Activated gamma-delta T cell treated with Interleukin-2 at 50 U/mL for 16 hours (primary cell): ENCODE results near the gene TFPI.
"Not testable (repeated sequence)": the region's sequence is repeated elsewhere in the genome, so short reads cannot be mapped to it uniquely, and the experiment has no call there.

ENCODE experiments used
- DNase-seq: peaks from one replicate; pipeline ENCODE4 v3.0.0-alpha.2; 2020

The TFPI gene

DNA sequence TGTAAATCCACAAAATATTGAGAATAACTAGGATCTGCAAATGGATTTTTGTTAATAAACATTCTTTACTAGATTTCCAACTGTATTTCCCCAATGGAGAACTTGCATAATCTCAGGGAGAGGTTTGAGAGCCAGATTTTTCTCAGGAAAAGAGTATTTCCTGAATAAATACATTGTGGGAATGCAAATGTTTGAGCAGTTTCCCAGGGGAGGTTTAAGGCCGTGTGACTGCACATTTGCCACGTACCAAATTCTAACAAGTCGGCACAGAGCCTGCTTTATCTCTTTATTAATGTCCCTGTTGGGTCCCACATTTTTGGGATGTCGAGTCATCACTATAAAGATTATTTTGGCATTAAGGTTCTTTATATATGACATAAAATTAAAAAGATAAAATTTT, 27.0 kb downstream of the TFPI start:
- DNase-seq = no peak

DNA sequence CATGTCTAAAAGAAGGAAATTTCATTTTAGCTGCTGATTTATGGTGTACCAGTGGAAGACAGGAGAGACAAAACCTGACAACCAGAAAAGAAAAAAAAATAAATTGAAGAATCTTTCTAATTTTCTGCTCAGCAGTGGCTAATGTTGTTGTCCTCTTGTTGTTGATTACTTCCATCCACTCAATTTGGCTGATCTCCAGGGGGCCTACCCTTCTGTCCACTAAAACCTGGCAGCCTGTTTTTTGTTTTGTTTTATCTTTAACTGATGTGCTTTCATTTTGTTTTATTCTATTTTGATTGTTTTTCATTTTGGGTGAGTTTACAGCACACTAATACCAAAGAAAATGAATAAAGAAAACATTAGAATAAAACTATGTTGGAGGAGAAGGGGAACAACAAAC, 27.4 kb downstream of the TFPI start:
- DNase-seq = no peak

DNA sequence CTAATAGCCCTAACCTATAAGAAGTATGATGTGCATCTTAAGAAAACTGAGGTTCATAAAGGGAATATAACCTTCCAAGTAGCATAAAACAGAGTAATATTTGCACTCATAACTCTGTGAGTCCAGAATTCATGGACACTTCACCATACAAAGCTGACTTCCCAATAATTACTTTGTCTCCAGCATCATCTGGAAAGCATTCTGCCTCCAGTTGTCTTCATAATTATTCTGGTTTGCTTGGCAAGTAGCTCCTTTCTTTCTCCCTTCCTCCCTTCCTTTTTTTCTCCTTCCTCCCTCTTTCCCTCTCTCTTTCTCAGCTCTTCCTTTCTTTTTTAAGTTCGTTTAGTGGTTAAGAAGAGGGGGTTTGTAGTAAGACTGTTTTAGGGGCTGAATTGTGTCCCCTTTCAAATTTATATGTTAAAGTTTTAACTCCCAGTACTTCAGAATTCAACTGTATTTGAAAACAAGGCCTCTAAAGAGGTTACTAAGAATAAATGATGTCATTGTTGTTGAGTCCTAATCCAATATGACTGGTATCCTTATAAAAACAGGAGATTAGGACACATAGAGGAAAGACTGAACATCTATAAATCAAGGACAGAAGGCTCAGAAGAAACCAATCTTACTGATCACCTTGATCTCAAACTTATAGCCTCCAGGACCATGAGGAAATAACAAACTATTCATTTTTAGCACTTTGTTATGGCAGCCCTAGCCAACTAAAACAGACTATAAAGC, 28.9 kb downstream of the TFPI start:
- no peak for DNase-seq

DNA sequence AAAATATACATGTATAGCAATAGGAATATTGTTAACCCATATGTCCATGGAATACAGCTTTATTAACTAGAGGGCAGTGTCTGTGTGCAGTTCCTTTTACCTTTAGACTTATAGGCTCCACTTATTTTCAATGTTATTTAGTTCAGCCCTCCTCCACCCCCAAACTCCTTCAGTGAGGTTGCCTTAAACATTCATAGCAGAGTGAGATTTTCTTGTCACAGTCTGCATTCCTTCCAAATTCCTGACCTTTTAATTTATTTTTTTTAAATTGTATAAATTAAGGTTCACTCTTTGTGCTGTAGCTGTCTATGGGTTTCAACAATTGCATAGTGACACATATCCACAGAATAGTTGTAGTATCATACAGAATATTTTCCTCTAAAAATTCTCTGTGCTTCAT, 30.9 kb downstream of the TFPI start:
- no peak for DNase-seq

DNA sequence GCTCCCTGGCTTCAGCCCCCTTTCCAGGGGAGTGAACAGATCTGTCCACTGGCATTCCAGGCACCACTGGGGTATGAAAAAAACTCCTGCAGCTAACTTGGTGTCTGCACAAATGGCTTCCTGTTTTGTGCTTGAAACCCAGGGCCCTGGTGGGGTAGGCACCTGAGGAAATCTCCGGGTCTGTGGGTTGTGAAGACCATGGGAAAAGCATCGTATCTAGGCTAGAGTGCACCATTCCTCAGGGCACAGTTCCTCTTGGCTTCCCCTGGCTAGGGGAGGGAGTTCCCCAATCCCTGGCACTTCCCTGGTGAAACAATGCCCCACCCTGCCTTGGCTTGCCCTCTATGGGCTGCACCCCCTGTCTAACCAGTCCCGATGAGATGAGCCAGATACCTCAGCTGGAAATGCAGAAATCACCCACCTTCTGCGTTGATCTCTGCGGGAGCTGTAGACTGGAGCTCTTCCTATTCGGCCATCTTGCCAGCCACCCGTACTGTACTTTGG, 34.1 kb downstream of the TFPI start:
- DNase-seq = no peak

DNA sequence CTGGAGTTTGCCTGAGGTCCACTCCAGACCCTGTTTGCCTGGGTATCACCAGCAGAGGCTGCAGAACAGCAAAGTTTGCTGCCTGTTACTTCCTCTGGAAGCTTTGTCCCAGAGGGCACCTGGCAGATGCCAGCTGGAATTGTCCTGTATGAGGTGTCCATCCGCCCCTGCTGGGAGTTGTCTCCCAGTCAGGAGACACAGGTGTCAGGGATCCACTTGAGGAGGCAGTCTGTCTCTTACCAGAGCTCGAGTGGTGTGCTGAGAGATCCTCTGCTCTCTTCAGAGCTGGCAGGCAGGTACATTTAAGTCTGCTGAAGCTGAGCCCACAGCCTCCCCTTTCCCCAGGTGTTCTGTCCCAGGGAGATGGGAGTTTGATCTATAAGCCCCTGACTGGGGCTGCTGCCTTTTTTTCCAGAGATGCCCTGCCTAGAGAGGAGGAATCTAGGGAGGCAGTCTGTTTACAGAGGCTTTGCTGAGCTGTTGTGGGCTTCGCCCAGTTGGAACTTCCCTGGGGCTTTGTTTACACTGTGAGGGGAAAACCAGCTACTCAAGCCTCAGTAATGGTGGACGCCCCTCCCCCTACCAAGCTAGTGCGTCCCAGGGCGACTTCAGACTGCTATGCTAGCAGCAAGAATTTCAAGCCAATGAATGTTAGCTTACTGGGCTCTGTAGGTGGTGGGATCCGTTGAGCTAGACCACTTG, 34.7 kb downstream of the TFPI start:
- no peak for DNase-seq

DNA sequence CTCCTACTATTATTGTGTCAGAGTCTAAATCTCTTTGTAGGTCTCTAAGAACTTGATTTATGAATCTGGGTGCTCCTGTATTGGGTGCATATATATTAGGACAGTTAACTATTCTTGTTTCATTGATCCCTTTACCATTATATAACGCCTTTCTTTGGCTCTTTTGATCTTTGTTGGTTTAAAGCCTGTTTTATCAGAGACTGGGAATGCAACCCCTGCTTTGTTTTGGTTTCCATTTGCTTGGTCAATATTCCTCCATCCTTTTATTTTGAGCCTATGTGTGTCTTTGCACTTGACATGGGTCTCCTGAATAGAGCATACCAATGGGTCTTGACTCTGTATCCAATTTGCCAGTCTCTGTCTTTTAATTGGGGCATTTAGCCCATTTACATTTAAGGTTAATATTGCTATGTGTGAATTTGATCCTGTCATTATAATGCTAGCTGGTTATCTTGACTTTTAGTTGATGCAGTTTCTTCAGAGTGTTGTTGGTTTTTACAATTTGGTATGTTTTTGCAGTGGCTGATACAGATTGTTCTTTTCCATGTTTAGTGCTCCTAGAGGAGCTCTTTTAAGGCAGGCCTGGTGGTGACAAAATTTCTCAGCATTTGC, 36.4 kb downstream of the TFPI start:
- not testable (repeated sequence) for DNase-seq

DNA sequence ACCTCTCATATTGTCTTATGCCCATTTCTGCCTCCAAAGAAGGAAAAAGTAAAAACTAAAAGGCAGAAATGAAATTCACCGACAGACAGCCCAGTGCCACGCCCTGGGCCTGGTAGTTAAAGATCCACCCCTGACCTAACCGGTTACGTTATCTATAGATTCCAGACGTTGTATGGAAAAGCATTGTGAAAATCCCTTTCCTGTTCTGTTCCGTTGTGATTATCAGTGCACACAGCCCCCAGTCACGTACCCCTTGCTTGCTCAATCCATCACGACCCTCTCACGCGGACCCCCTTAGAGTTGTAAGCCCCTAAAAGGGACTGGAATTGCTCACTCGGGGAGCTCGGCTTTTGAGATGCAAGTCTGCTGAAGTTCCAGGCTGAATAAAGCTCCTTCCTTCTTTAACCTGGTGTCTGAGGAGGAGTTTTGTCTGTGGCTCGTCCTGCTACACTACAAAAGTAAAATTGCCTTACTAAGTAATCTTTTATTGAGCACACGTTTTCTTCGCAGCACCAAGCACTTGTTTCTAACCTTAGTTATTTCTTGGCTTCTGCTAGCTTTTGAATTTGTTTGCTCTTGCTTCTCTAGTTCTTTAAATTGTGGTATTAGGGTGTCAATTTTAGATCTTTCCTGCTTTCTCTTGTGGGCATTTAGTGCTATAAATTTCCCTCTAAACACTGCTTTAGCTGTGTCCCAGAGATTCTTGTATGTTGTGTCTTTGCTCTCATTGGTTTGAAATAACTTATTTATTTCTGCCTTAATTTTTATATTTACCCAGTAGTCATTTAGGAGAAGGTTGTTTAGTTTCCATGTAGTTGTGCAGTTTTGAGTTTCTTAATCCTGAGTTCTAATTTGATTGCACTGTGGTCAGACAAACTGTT, 37.4 kb downstream of the TFPI start:
- not testable (repeated sequence) for DNase-seq

DNA sequence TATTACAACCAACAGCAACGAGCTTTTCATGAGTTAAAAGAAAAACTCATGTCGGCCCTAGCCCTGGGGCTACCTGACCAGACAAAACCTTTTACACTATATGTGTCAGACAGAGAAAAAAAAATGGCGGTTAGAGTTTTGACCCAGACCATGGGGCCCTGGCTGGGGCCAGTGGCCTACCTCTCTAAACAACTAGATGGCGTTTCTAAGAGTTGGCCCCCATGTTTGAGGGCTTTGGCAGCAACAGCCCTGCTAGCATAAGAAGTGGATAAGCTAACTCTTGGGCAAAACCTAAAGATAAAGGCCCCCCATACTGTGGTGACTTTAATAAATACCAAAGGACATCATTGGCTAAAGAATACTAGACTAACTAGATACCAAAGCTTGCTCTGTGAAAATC, 39.3 kb downstream of the TFPI start:
- DNase-seq = no peak

DNA sequence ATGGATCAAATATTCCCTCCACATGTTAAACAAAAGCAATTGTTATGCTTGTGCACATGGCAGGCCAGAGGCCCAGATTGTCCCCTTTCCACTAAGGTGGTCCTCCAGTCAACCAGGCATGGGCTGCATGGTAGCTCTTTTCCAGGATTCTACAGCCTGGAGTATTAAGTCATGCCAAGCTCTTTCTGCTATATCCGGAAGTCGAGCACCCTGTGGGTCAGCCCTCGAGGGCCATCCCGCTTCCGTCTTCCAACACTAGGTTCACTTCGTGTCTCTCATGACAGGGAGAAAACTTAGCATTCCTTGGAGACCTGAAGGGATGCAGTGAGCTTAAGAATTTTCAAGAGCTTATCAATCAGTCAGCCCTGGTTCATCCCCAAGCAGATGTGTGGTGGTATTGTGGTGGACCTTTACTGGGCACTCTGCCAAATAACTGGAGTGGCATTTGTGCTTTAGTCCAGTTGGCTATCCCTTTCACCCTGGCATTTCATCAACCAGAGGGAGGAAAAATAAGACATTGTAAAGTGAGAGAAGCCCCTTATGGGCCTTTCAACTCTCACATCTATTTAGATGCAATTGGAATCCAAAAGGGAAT, 39.9 kb downstream of the TFPI start:
- not testable (repeated sequence) for DNase-seq

DNA sequence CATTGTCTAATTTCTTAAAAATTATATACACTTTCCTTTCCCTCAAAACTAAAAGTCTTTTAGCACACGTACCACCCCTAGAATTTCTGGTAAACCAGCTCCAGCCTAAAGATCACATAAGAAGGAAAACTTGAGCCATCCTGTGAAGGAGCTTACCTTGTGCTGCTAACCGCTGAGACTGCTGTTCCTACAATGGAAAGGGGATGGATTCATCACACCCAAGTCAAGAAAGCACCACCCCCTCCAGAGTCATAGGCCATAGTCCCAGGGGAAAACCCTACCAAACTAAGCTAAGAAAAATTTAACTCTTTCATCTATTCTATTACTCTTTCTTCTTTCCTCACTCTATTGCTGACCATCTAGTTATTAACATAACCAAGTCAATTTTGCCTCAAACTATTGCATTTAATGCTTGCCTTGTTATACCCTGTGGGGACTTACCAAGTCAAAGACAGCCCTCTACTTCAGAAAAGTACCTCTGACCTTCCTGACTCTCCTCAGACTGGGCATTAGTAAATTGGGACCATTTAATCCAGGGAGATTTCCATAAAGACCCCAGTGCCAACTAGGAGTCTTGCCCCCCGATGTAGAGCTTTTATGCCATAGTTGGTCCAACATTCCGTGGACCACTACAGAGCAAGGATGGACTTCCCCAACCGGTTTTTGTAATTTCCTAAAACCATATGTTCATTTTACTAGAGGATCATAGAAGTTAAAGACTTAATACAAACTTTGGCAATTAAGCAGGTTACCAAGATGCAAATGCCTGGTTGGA, 40.6 kb downstream of the TFPI start:
- not testable (repeated sequence) for DNase-seq

DNA sequence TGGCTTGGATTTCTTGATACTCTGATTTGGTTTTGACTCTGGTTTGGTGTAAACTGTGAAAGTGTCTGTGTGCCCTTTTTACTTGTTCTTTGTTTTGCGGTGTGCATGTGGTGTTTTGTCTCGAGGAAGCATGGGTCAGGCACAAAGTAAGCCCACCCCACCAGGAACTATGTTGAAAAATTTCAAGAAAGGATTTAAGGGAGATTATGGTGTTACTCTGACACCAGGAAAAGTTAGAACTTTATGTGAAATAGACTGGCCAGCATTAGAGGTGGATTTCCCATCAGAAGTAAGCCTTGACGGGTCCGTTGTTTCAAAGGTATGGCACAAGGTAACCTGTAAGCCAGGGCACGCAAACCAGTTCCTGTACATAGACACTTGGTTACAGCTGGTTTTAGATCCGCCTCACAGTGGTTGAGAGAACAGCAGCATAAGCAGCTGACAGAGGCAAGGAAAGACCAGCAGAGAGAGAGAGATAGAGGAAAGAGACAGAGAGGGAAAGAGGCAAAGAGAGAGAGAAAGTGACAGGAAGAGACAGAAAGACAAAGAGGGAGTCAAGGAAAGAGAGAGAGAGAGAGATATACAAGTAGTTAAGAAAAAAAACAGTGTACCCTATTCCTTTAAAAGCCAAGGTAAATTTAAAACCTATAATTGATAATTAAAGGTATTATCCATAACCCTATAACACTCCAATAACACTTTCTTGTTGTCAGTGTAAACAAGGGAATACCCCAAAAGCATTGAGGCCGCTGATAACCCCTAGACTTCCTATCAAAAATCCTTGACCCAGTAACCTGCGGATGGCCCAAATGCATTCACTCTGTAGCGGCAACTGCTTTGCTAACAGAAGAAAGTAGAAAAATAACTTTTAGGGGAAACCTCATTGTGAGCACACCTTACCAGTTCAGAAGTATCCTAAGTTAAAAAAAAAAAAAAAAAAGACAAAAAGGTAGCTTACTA, 42.6 kb downstream of the TFPI start:
- no peak for DNase-seq

DNA sequence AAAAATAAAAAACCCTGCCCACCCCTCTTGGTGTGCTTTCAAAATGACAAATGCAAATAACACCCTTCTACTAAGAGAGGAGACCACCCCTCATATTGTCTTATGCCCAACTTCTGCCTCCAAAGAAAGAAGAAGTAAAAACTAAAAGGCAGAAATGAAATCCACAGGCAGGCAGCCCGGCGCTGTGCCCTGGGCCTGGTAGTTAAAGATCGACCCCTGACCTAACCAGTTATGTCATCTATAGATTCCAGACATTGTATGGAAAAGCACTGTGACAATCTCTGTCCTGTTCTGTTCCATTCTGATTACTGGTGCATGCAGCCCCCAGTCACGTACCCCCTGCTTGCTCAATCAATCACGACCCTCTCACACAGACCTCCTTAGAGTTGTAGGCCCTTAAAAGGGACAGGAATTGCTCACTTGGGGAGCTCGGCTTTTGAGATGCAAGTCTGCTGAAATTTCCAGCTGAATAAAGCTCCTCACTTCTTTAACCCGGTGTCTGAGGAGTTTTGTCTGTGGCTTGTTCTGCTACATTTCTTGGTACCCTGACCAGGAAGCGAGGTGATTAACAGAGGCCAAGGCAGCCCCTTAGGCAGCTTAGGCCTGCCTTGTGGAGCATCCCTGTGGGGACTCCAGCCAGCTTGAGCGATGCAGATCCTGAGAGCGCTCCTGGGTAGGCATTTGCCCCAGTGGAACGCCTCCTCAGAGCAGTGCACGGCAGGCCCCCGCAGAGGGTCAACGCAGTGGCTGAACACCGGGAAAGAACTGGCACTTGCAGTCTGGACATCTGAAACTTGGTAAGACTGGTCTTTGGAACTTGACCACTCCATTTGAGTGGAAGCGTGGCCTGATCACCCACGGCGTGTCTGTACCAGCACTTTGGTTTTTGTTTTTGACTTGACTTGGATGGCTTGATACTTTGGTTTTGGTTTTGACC, 43.5 kb downstream of the TFPI start:
- DNase-seq = not testable (repeated sequence)

DNA sequence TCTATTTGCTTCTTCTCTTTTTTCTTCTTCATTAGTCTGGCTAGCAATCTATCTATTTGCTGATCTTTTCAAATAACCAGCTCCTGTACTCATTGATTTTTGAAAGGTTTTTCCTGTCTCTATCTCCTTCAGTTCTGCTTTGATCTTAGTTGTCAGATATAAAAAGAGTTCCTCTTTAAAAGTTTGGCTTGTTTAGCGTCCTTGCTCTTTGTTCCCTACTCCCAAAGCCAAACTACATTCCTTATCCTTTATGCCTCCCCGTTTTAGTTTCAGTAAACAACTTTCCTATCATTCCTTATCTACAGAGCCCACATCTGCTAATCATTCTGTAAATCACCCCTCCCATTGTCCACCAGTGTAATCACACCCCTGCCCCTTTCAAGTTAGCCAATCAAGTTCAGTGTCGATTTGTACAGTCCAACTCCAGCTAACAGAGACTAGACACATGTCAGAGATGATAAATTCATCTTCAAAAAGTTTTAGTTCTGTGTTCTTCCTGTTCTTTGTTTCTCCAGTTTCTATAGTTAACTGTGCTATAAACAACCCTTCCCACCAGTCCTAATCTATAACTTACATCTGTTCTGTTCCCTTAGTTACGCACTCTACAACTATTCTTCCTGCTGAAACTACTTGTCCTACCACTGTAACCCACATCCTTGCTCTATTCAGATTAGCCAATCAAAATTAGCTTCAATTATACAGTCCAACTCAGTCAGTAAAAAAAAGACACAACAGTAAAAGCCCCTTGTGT, 44.4 kb downstream of the TFPI start:
- no peak for DNase-seq

DNA sequence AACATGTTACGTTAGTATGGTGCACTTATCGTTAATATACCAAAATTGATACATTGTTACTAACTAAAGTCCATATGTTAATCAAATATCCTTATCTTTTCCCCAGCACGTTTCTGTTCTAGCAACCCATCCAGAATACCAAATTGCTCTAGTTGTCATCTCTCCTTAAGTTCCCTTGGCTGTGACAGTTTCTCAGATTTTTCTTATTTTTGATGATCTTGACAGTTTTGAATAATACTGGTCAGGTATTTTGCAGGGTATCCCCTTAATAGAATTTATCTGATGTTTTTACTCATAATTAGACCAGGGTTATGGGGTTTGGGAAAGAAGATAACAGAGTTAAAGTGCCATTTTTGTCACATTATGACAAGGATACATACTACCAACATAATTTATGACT, 47.8 kb downstream of the TFPI start:
- no peak for DNase-seq

DNA sequence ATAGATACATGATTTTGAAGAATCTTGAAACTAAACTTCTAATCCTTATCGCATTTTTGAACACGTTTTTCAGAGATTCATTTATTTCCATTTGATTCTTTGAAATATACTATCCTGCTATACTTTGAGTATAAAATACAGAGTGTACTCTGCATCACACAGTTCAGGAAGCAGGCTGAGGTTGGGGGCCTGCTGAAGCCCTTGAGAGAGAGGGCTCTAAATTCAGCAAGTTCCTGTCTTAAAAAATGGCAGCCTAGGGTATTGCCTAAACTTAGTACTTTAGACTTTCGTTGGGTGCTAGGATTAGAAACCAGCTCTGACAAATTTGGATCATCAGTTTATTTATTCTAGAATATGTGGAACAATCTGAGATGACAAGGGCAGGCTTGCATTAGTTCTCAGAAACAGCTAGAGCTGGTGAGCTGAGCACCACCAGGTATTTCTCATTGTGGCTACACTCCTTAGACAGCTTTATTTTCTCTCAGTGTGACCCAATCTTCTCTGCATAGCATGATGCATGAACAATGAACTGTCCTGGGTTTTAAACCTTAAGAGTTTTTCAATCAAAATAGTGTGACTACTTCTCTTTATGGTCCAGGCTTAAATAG, 49.1 kb downstream of the TFPI start:
- DNase-seq = no peak

DNA sequence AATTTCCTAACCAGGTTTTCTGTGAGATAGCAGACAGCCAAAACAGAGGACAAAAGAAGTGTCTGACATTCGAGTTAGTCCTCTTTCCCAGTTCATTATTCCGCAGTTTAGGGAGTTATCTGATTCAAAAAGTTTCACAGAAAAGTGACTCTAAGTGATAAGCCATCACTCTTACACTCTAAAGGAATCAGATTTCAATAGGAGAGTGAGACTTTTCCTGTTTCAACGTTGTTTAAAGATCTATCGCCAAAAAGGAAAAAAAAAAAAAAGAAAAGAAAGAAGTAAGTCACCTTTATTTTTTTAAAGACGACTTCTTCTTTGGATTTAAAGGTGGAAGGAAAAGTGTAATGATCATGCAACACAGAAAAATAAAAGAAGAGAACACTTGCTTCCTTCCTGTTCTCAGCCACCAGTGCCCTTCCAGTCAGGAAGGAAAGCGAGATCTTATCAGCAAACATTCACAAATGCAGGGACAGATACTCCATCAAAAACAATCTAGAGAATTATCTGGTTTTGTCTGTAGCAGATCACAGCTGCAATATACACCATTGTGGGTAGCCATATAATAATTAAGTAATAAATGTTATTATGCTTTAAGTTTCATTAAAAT, 49.8 kb downstream of the TFPI start:
- DNase-seq = no peak

DNA sequence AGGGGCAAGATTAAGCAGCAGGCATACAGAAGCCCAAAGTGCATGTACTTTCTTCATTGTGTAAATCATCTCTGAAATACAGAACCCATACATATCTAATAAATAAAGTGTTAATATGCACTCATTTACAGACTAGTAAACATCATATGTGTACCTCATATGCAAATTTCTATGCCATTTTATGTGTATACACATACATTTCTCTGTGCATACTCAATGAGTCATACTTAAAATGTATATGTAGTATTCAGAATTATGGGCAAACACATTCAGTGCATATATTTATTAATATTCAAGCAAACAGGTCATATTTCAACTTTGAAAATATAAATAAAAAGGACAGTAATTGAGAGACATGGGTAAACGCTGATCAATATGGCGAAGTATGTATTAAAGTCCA, 50.5 kb downstream of the TFPI start:
- no peak for DNase-seq
